Measurements from ENCODE around the gene RDH16.

Gene RDH16

GRCh38 chr12:57000393-57000792 is 43.0 kb upstream of the RDH16 start:
- no peak overlapping the region for H3K4me3 ChIP-seq (replicated peaks in 1 of 2; ENCODE audit: low read depth in 2 of 2, low read length in 2 of 2)
- no peak for DNase-seq (ENCODE audit: low read depth in 2 of 2)
- no peak for TF ChIP-seq CTCF (IDR thresholded peaks at IDR 0.05; ENCODE audit: low read depth, low read length)

- DNase-seq (ENCODE audit: low read depth in 2 of 2) = no peak
- no peak overlapping the region for H3K4me3 ChIP-seq (replicated peaks in 1 of 2; ENCODE audit: low read depth in 2 of 2, low read length in 2 of 2)
- no peak for TF ChIP-seq CTCF (IDR thresholded peaks at IDR 0.05; ENCODE audit: low read depth, low read length)
Measured at GRCh38 chr12:56999456-56999855, 42.0 kb upstream of the RDH16 start.

- no peak for TF ChIP-seq CTCF (IDR thresholded peaks at IDR 0.05; ENCODE audit: low read depth, low read length)
- no peak overlapping the region for H3K4me3 ChIP-seq (replicated peaks in 1 of 2; ENCODE audit: low read depth in 2 of 2, low read length in 2 of 2)
- DNase-seq (ENCODE audit: low read depth in 2 of 2) = no peak
Measured at GRCh38 chr12:56998981-56999380, 41.6 kb upstream of the RDH16 start.

- TF ChIP-seq CTCF (IDR thresholded peaks at IDR 0.05; ENCODE audit: low read depth, low read length) = no peak
- DNase-seq (ENCODE audit: low read depth in 2 of 2) = no peak
- H3K4me3 ChIP-seq (replicated peaks in 1 of 2; ENCODE audit: low read depth in 2 of 2, low read length in 2 of 2) = no peak overlapping the region
Measured at GRCh38 chr12:56998316-56998715, 40.9 kb upstream of the RDH16 start.

GRCh38 chr12:56996793-56997545 is 39.6 kb upstream of the RDH16 start:
- H3K4me3 ChIP-seq (replicated peaks in 1 of 2; ENCODE audit: low read depth in 2 of 2, low read length in 2 of 2) = no peak overlapping the region
- TF ChIP-seq CTCF (IDR thresholded peaks at IDR 0.05; ENCODE audit: low read depth, low read length) = no peak
- DNase-seq (ENCODE audit: low read depth in 2 of 2) = no peak

GRCh38 chr12:56995930-56996496 is 38.6 kb upstream of the RDH16 start:
- no peak for TF ChIP-seq CTCF (IDR thresholded peaks at IDR 0.05; ENCODE audit: low read depth, low read length)
- DNase-seq (ENCODE audit: low read depth in 2 of 2) = no peak
- no peak overlapping the region for H3K4me3 ChIP-seq (replicated peaks in 1 of 2; ENCODE audit: low read depth in 2 of 2, low read length in 2 of 2)
